ENCODE data around the gene PTPRG. TPM values are rescaled to one million over a fixed set of nuclear protein-coding genes. Genes with fewer than 3 reads are reported as not detected.

PTPRG gene
- total and polyA plus RNA-seq, 2 experiments from 2014 or later, result 11.5 to 39.6 TPM

- Histone ChIP-seq H3K27me3 (replicated peaks; ENCODE audit: insufficient read depth) (no peaks in the 10 kb centered on the region), H3K79me2 (ENCODE audit: insufficient read depth) (no peaks in the 10 kb centered on the region), H3K36me3 (ENCODE audit: low read depth) (peaks cover 3% of the 10 kb centered on the region; the same call in 1 of the 2 replicates), H3F3A (ENCODE audit: insufficient read depth) (no peaks in the 10 kb centered on the region), H3K4me1 (ENCODE audit: insufficient read depth) (no peaks in the 10 kb centered on the region), H3K27ac (no peak overlapping the region), H4K20me1 (ENCODE audit: insufficient read depth) (no peaks in the 10 kb centered on the region), H3K9me3 (ENCODE audit: low read depth) (no peaks in the 10 kb centered on the region), H3K9ac (no peak overlapping the region), H2AFZ (no peak overlapping the region), H3K9me2 (ENCODE audit: insufficient read depth) (no peaks in the 10 kb centered on the region), H3K4me2 (ENCODE audit: unreplicated experiment) (no peak overlapping the region), H3K4me3 (no peak overlapping the region)
- TF ChIP-seq EZH2phosphoT487 (IDR thresholded peaks at IDR 0.05; ENCODE audit: insufficient read depth, low read depth) (no peak), EZH2 (IDR thresholded peaks at IDR 0.05; ENCODE audit: insufficient read depth, poor library complexity, severe bottlenecking) (no peak)
- in situ Hi-C loops (cut with MboI), result no loop called here
- no peak for DNase-seq
- WGBS, 2 experiments (ENCODE audit: low coverage in 1 of 2, low lambda C conversion rate in 2 of 2, missing lambda C conversion rate in 2 of 2), result 96 to 98% methylated on average over 12 of the region's 12 CpGs
Measured at GRCh38 chr3:62242831-62243509, 681.6 kb downstream of the PTPRG start.

- H3K4me3 ChIP-seq, result no peak overlapping the region
- no peaks in the 10 kb centered on the region for H3K4me1 ChIP-seq (ENCODE audit: insufficient read depth)
- H3F3A ChIP-seq (ENCODE audit: insufficient read depth), result no peaks in the 10 kb centered on the region
- H2AFZ ChIP-seq, result no peak overlapping the region
- no peak overlapping the region for H3K27ac ChIP-seq
- no peak overlapping the region for H3K9ac ChIP-seq
- DNase-seq, result no peak
- H3K9me3 ChIP-seq (ENCODE audit: low read depth), result no peaks in the 10 kb centered on the region
- in situ Hi-C loops (cut with MboI), result no loop called here
- H3K36me3 ChIP-seq (ENCODE audit: low read depth), result peaks cover 3% of the 10 kb centered on the region; the same call in 1 of the 2 replicates
- no peak for TF ChIP-seq EZH2 (IDR thresholded peaks at IDR 0.05; ENCODE audit: insufficient read depth, poor library complexity, severe bottlenecking)
- no peak for TF ChIP-seq EZH2phosphoT487 (IDR thresholded peaks at IDR 0.05; ENCODE audit: insufficient read depth, low read depth)
- H3K27me3 ChIP-seq (replicated peaks; ENCODE audit: insufficient read depth), result no peaks in the 10 kb centered on the region
- no peaks in the 10 kb centered on the region for H3K79me2 ChIP-seq (ENCODE audit: insufficient read depth)
- H3K9me2 ChIP-seq (ENCODE audit: insufficient read depth), result no peaks in the 10 kb centered on the region
- H3K4me2 ChIP-seq (ENCODE audit: unreplicated experiment), result no peak overlapping the region
- H4K20me1 ChIP-seq (ENCODE audit: insufficient read depth), result no peaks in the 10 kb centered on the region
- 58 to 68% methylated on average over 2 of the region's 2 CpGs for WGBS, 2 experiments (ENCODE audit: low coverage in 1 of 2, low lambda C conversion rate in 2 of 2, missing lambda C conversion rate in 2 of 2)
Measured at GRCh38 chr3:62246094-62246493, 684.7 kb downstream of the PTPRG start.

- Histone ChIP-seq H2AFZ (no peak overlapping the region), H3K27ac (no peak overlapping the region), H3K36me3 (ENCODE audit: low read depth) (peaks cover 3% of the 10 kb centered on the region; the same call in 1 of the 2 replicates), H3K4me1 (ENCODE audit: insufficient read depth) (no peaks in the 10 kb centered on the region), H3K9me3 (ENCODE audit: low read depth) (no peaks in the 10 kb centered on the region), H3K4me3 (no peak overlapping the region), H3K9me2 (ENCODE audit: insufficient read depth) (no peaks in the 10 kb centered on the region), H3K27me3 (replicated peaks; ENCODE audit: insufficient read depth) (no peaks in the 10 kb centered on the region), H3K79me2 (ENCODE audit: insufficient read depth) (no peaks in the 10 kb centered on the region), H3K9ac (no peak overlapping the region), H4K20me1 (ENCODE audit: insufficient read depth) (no peaks in the 10 kb centered on the region), H3F3A (ENCODE audit: insufficient read depth) (no peaks in the 10 kb centered on the region), H3K4me2 (ENCODE audit: unreplicated experiment) (no peak overlapping the region)
- 85 to 100% methylated on average over 1 of the region's 1 CpG for whole genome bisulfite sequencing, 2 experiments (ENCODE audit: low coverage in 1 of 2, low lambda C conversion rate in 2 of 2, missing lambda C conversion rate in 2 of 2)
- in situ Hi-C loops (cut with MboI), result no loop called here
- TF ChIP-seq EZH2 (IDR thresholded peaks at IDR 0.05; ENCODE audit: insufficient read depth, poor library complexity, severe bottlenecking) (no peak), EZH2phosphoT487 (IDR thresholded peaks at IDR 0.05; ENCODE audit: insufficient read depth, low read depth) (no peak)
- DNase-seq, result no peak
Measured at GRCh38 chr3:62246985-62247384, 685.6 kb downstream of the PTPRG start.

GRCh38 chr3:62248734-62249483 lies 687.5 kb downstream of the PTPRG start:
- 59 to 68% methylated on average over 1 of the region's 1 CpG for WGBS, 2 experiments (ENCODE audit: low coverage in 1 of 2, low lambda C conversion rate in 2 of 2, missing lambda C conversion rate in 2 of 2)
- Histone ChIP-seq H2AFZ (no peak overlapping the region), H3K27me3 (replicated peaks; ENCODE audit: insufficient read depth) (no peaks in the 10 kb centered on the region), H3K9me2 (ENCODE audit: insufficient read depth) (no peaks in the 10 kb centered on the region), H3K4me1 (ENCODE audit: insufficient read depth) (0 out of 2 replicates have a peak, but pooled peaks cover 6% of the 10 kb centered on the region), H3K4me2 (ENCODE audit: unreplicated experiment) (no peak overlapping the region), H3F3A (ENCODE audit: insufficient read depth) (peaks cover 4% of the 10 kb centered on the region; the same call in 1 of the 2 replicates), H4K20me1 (ENCODE audit: insufficient read depth) (no peaks in the 10 kb centered on the region), H3K79me2 (ENCODE audit: insufficient read depth) (no peaks in the 10 kb centered on the region), H3K36me3 (ENCODE audit: low read depth) (no peaks in the 10 kb centered on the region), H3K9me3 (ENCODE audit: low read depth) (no peaks in the 10 kb centered on the region), H3K27ac (no peak overlapping the region), H3K4me3 (no peak overlapping the region), H3K9ac (no peak overlapping the region)
- TF ChIP-seq EZH2 (IDR thresholded peaks at IDR 0.05; ENCODE audit: insufficient read depth, poor library complexity, severe bottlenecking) (no peak), EZH2phosphoT487 (IDR thresholded peaks at IDR 0.05; ENCODE audit: insufficient read depth, low read depth) (no peak)
- no peak for DNase-seq
- in situ Hi-C loops (cut with MboI), result no loop called here

All from GM23248 (cell line).